ENCODE results near the gene ATG14.
A peak's percentile ranks its signal among the peaks of the same experiment; 100 is the strongest.
"Not testable (repeated sequence)": the region's sequence is repeated elsewhere in the genome, so short reads cannot be mapped to it uniquely, and the experiment has no call there.

The ATG14 gene

GRCh38 chr14:55411426-55412389 is at the start of gene ATG14:
Gene ATG14, minus strand, starts transcription at chr14:55411830. Its CDS starts 8 bp downstream, at chr14:55411822.
- DNase-seq, result peak; percentile 77

DNA sequence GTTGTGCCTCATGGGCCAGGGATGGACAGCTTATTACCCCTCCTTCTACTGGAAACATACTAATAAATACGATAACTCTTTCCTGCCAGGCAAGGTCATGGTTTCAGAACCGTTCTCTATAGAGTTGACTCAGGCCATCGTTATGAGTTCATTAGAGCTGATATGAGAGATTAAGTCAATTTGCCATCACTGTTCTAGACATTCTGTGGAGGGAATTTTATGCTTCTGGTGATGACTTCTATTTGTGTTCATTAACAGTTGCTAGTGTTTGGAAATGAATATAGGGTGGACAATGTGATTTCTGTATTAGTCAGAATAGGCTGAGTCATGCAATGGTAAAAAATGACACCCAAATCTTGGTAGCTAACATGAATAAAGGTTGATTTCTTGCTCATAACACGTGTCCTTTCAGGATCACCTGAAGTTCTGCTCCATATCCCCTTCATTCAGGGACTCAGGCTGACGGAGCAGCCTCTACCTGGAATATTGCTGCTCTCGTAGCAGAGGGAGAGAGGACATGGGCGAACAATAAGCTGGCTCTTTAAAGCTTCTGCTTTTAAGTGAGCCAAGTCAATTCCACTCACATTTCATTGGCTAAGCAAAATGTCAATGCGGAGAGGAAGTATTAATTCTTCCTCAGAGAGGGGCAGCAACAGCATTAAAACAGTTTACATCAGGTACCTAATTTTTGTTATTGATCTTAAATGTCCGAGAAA is 47.3 kb upstream of the ATG14 start:
- DNase-seq, result no peak

DNA sequence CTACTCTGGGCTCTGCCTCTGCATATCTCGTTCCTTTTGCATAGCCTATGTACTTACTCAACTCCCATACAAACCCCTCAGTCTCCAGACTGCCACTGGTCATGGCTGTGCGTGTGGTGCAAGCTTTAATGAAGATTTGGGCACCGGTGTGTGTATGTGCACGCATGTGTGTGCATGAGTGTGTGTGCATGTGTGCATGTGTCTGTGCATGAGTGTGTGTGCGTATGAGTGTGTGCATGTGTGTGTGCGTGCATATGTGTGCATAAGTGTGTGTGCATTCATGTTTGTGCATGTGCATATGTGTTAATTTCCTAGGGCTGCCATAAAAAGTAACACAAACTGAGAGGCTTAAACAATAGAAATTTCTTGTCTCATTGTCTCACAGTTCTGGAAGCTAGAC is 45.9 kb upstream of the ATG14 start:
- no peak for DNase-seq

- not testable (repeated sequence) for DNase-seq
Observed at GRCh38 chr14:55456411-55456810, 44.8 kb upstream of the ATG14 start.

DNA sequence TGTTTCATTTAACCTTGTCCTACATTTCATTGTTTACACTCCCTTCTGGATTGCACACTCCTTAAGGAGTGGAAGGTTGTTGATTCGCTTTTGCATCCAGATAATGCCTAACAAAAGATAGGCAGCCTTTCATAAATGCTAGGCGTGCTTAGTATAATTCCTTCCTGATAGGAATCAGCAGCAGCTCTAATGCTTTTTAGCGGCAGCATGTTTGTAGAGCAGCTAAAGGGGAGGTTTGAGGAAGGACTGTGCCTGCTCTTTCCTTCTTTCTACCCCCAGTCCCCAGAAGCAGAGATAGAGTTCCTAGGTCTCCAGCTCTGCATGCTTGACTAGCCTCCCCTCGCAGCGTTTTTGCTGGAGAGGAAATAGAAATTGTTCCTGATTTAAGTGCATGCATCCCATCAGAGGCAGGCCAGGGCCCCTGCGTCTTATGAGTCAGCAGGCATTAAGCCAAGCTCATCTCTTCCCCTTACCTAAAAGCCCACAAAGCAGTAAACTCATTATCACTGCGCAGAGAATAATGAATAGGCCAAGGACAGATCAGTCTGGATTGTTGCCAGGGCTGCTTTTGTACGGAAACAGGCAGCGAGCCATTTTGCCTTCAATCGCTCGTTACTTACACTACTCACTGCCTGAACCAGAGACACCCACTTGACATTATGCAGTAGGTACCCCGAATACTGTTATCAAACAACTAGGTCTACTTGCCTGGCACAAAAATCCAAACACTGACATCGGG is 42.8 kb upstream of the ATG14 start:
- DNase-seq, result peak; percentile 52

DNA sequence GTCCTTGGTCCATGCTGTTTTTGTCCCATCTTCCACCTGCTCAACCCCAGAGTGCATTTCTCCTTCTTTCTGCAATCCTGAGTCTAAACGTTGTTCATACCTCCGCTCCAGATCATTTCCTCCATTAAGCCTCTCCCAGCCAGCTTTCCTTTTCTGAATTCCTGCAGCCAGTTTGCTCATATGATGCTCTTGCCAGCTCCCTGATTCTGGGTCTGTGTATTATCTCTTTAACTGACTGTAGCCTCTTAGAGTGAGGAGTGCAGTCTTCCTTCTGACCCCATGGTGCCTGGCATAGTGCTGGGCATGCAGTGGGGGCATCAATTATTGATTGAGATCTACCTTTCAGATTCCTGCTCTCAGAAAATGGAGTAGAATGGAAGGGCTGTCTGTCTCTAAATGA is 40.3 kb upstream of the ATG14 start:
- DNase-seq, result no peak

DNA sequence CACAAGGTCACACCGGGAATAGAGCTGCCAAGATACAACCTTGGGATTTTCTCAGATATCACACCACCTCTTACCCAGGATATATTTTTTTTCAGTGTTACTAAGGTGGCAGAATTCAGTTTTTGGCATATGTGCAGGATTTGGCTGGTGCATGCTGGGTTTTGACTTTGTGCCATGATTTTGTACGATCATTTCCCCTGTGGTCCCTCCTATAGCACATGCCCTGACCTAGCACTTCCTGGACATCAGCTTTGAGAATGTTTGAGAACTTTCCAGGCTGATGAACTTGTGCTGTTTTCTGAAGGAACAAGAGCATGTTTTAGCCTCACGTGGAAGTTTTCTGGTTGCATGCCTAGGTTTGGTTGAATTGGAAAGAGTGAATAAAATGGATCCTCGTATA is 39.8 kb upstream of the ATG14 start:
- DNase-seq, result no peak

DNA sequence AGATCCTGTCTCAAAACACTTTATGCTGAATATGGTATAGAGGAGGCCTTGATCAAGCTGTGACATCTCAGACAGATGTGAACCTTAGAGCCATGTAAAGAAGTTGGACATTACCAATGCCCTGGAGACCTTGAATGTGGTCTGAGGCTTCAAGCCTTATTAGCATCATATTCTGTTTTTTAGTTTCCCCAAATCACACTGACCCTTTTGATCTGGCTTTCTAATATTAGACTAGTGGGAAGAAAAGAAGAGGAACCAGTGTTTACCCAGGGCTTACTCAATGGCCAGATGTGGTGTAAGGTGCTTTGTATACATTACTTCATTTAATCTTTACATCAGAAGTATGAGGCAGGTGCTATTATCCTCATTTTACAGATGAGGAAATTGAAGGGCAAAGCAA is 39.4 kb upstream of the ATG14 start:
- DNase-seq, result no peak

DNA sequence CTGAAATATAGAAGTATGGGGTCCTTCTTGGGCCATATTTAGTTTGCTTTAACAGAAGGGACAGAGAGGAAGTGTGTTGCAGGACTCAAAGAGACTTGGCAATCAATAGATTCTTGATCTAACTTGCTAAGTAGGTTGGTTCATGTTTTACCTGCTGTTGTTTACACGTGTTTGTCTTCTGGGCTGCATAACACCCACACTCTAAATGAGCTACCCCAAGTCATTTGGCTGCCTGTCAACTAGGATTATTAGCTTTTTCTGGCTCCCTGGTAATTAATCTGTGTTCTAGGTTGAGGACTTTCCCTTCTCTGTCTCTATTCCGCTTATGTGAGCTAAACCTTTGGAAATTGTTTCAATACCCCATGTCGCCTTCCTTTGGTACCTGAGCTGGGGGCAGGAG is 38.9 kb upstream of the ATG14 start:
- no peak for DNase-seq

- peak; percentile 11 for DNase-seq
Observed at GRCh38 chr14:55450124-55450523, 38.5 kb upstream of the ATG14 start.

- no peak for DNase-seq
Observed at GRCh38 chr14:55449116-55449515, 37.5 kb upstream of the ATG14 start.

GRCh38 chr14:55448141-55448614 is 36.5 kb upstream of the ATG14 start:
- DNase-seq, result no peak

- DNase-seq, result no peak
Observed at GRCh38 chr14:55446833-55447232, 35.2 kb upstream of the ATG14 start.

DNA sequence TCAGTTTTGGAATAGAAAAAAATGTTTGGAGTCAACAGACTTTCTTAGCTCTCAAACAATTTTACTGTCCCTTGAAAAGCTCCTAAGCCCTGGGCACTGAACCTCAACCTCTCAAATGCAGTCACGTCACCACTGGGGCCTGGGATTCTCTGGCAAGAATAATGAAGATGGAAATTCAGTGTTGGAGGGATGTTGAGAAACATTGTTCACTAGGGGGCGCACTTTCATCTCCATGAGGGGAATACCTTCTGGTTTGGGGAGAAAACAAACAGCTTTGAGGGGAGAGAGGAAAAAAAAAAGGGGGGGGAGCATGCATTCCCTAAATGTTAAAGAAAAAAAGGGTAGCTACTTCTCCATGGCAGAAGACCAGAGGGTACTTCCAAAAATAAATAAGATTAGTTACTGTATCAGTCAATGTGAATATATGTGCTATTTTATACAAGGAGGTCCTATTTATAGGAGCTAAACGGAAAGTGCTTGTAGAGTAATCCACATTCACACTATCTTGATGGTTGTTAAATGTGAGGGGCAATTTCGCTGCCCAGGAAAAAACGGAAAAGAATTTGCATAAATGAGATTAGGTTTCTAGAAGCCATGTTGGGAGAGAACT is 34.6 kb upstream of the ATG14 start:
- DNase-seq, result peak; percentile 12

DNA sequence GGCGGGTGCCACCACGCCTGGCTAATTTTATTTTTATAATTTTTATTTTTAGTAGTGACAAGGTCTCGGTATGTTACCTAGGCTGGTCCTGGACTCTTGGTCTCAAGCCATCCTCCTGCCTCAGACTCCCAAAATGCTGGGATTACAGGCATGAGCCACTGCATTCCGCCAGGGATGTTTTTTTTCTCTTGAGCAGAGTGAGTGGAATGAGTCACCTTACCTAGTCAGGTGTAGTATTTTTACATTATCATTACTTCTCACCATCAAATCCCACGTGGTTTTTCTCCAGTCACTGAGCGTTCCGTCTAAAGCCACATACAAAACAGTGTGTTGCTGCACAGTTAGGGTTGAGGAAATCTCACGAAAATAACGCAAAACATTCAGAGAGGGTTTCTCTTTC is 29.7 kb upstream of the ATG14 start:
- DNase-seq, result no peak

DNA sequence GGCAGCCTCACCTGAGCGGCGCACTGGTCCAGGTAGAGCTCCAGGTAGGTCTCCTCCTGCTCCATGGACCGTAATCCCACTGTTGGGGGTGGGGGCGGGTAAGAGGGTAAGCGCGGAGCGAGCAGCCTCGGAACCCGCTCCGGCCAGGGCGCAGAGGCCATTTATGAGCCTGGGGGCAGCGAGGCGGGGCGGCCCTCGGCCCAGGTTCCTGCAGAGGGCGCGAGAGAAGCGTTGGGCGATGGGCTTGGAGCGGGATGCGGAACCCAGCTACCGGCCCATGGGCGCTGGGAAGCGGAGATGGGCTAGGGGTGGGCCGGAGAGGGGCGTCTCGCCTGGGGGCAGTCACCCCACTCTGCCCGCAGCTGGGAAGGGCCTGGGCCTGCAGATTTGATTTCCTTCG is 28.8 kb upstream of the ATG14 start, which contains the start of gene TBPL2:
TSS of gene TBPL2 (minus strand) at position 232 of the 400 bp plus-strand sequence. CDS start at position 65, 167 bp downstream.
- DNase-seq, result no peak

GRCh38 chr14:55438066-55438683 is 26.5 kb upstream of the ATG14 start:
- no peak for DNase-seq

- DNase-seq, result no peak
Observed at GRCh38 chr14:55436931-55437330, 25.3 kb upstream of the ATG14 start.

GRCh38 chr14:55436519-55436918 is 24.9 kb upstream of the ATG14 start:
- DNase-seq, result no peak

DNA sequence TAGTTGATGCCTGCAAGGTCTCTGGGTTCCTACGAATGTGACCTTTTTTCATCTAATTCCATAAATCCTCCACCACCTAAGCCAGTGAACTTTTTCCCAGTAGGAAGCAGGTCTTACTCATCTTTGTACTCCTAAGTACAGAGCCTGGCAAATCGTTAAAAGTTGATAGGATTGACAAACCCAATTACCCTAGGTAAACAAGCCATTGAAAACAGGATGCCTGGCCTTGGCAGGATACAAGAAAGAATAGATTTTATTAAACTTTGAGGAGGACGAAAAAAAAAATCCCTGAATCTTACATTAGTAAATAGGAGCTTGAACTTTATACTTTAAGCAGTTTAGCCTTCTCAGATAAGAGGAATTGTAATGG is 23.2 kb upstream of the ATG14 start:
- no peak for DNase-seq

DNA sequence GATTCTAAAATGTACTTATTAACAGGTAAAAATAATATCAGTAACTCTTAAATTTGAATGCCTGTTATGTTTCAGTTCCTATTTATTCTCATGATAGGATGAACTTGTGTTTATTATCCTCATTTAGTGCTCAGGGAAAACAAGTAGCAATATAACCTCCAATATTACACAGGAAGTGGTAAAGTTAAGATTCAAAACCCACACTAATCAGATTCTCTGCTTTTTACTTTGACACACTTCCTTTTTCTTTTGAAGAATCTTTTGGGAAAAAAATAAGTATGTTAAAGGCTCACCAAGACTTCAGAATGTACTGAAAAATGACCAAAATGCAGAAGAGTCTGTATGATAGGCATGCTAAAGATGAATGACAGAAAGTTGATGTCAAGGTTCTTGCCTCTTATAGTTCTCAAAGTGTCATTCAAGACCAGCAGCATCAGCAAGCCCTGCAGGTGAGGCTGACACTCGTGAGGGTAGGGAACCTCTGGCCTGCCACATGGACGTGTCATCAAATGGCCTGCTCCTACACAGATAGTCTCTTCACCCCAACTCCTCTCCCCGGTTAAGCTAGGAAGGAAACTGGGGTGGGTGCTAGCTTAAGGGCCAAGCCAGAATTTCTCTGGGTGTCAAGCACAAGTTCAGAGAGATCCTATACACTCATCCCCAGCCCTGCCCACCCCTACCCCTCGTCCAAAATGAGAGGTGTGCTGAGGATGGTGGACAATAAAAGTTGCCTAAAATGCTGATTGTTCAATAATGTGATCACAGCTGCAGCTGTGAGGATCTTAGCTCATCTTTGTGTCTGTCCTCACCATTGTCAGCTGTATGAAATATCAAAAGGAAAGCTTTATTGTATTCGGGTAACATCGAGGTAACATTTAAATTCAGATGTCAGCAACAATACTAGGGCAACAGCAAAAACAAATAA is 22.5 kb upstream of the ATG14 start:
- no peak for DNase-seq
